Left lung (tissue), 10 donors: Measurements from ENCODE around the gene UTS2R. TPM values are rescaled to one million over a fixed set of nuclear protein-coding genes. Genes with fewer than 3 reads are reported as not detected.
"Not testable (repeated sequence)": the region's sequence is repeated elsewhere in the genome, so short reads cannot be mapped to it uniquely, and the experiment has no call there.

Source experiments
- ATAC-seq: fragments of 200-7000 bp; cut with Tn5 transposase; one replicate; pipeline ENCODE4 v1.9.1; 2020; ENCODE audit warnings: moderate library complexity
- DNase-seq, 4 donors: peaks; one replicate each; pipeline ENCODE4 v3.0.0-alpha.2; 2013 to 2020
- H3K27ac ChIP-seq, 2 donors: fragments of 200-600 bp; sonication (generic) in 1 of 2; one replicate each; pipeline versions ENCODE4 v1.5.0 to v1.8.0; 2020 to 2021
- H3K27me3 ChIP-seq, 2 donors: fragments of 200-600 bp; sonication (generic) in 1 of 2; one replicate each; pipeline versions ENCODE4 v1.5.0 to v1.8.0; 2020 to 2021
- H3K36me3 ChIP-seq, 2 donors: fragments of 200-600 bp; sonication (generic) in 1 of 2; one replicate each; pipeline versions ENCODE4 v1.5.0 to v1.8.0; 2020 to 2021
- H3K4me1 ChIP-seq, 2 donors: fragments of 200-600 bp; one replicate each; pipeline ENCODE4 v1.8.0; 2021
- H3K4me3 ChIP-seq, 2 donors: fragments of 200-600 bp; sonication (generic) in 1 of 2; one replicate each; pipeline versions ENCODE4 v1.5.0 to v1.8.0; 2020 to 2021; ENCODE audit warnings: mild to moderate bottlenecking in 1 of 2
- H3K9me3 ChIP-seq, 2 donors: fragments of 200-600 bp; sonication (generic) in 1 of 2; one replicate each; pipeline versions ENCODE4 v1.5.0 to v1.8.0; 2020 to 2021
- intact Hi-C, 2 donors: fragments of 100-400 bp; cut with DNase I; formaldehyde crosslinking; loops; one replicate each; pipeline versions ENCODE4 v1.11.2 to v1.14.2; 2022
- polyA plus RNA-seq, 6 donors: library from polyadenylated mRNA; unstranded; fragments of 120-200 nt; gene quantifications; one replicate each; pipeline ENCODE4 v1.2.1, GENCODE V29; 2013; ENCODE audit not compliant: insufficient read length in 6 of 6
- total RNA-seq, 2 donors: library from RNA; stranded (reverse); fragmentation: NEBNext Ultra II Directional; extraction: Animal tissue kit (Norgen Biotek cat#: 25700); gene quantifications; one replicate each; pipeline ENCODE4 v1.2.1, GENCODE V29; 2021
- TF ChIP-seq, protein P1 (sequence below), 2 donors: fragments of 200-600 bp; sonication (generic) in 1 of 2; IDR thresholded peaks; one replicate each; pipeline versions ENCODE4 v1.5.0 to v1.8.0; 2021; ENCODE audit warnings: antibody characterized with exemption in 2 of 2
- donor health status: DM: no; HTN: yes; CAD: no.
- donor health status: DM: no; HTN: no; CAD: no.

Gene UTS2R
- total and polyA plus RNA-seq, 8 donors, result 0.11 TPM; not detected in 7

DNA sequence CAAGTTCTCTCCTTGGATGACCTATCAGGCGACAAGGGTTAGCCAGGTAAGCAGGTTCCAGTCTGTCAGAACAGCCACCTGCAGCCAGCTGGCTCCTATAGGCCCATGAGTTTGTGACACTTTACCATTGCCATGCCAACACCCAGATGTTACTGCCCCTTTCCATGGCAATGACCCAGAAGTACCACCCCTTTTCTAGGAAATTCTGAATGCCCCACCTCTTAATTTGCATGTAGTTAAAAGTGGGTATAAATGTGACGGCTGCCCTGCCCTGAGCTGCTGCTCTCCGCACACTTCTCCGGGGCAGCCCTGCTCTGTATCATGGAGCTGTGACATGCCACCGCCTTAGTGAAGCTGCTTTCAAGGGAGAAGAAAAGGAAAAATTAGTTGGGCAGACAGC, 28.0 kb upstream of the UTS2R start:
- H3K4me1 ChIP-seq, result peaks cover 0 to 3% of the 10 kb centered on the region in 2 donors
- H3K9me3 ChIP-seq, result no peaks in the 10 kb centered on the region
- intact Hi-C loops, result no loop called here
- ATAC-seq (no peak), DNase-seq (peak in 1 of 4 donors; percentile 13)
- no peaks in the 10 kb centered on the region for H3K36me3 ChIP-seq
- TF ChIP-seq, protein P1, sequence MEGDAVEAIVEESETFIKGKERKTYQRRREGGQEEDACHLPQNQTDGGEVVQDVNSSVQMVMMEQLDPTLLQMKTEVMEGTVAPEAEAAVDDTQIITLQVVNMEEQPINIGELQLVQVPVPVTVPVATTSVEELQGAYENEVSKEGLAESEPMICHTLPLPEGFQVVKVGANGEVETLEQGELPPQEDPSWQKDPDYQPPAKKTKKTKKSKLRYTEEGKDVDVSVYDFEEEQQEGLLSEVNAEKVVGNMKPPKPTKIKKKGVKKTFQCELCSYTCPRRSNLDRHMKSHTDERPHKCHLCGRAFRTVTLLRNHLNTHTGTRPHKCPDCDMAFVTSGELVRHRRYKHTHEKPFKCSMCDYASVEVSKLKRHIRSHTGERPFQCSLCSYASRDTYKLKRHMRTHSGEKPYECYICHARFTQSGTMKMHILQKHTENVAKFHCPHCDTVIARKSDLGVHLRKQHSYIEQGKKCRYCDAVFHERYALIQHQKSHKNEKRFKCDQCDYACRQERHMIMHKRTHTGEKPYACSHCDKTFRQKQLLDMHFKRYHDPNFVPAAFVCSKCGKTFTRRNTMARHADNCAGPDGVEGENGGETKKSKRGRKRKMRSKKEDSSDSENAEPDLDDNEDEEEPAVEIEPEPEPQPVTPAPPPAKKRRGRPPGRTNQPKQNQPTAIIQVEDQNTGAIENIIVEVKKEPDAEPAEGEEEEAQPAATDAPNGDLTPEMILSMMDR (IDR thresholded peaks at IDR 0.05), result no peak
- no peak overlapping the region for H3K27ac ChIP-seq
- H3K27me3 ChIP-seq, result peaks cover 0 to 9% of the 10 kb centered on the region in 2 donors
- no peak overlapping the region for H3K4me3 ChIP-seq

DNA sequence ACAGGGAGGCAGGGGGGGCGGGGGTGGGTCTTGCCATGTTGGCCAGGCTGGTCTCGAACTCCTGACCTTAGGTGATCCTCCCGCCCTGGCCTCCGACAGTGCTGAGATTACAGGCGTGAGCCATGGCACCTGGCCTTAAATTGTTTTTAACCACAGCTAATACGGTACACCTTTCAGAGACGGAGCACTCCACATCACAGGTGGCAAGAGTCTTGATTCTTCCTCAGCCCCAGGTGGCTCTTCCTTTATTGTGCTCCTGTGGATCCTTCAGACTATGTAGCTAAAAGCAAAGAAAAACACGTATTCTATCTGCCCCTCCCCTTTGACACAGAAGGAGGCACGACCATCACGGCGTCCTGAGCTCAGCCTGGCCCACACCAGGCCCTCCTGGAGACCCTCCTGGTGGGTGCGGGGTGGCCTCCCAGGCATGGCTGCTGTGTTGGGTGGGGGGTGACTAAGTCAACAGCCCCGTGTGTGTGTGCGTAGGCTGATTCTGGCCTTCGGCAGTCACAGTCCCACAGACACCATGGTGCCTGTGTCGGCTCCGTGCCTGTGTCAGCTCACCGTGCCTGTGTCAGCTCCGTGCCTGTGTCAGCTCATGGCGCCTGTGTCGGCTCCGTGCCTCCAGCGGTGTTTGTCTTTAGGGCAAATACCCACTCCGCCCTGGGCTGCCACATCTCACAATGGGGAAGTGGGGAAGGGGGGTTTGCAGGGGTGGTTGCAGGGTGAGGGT, 27.2 kb upstream of the UTS2R start:
- no peaks in the 10 kb centered on the region for H3K4me1 ChIP-seq
- TF ChIP-seq, protein P1 (IDR thresholded peaks at IDR 0.05), result no peak
- ATAC-seq (no peak), DNase-seq (peak in 1 of 4 donors; percentile 47)
- H3K4me3 ChIP-seq, result no peak overlapping the region
- no peaks in the 10 kb centered on the region for H3K9me3 ChIP-seq
- H3K27ac ChIP-seq, result no peak overlapping the region
- no peaks in the 10 kb centered on the region for H3K36me3 ChIP-seq
- peaks cover 0 to 13% of the 10 kb centered on the region in 2 donors for H3K27me3 ChIP-seq
- intact Hi-C loops, result no loop called here

DNA sequence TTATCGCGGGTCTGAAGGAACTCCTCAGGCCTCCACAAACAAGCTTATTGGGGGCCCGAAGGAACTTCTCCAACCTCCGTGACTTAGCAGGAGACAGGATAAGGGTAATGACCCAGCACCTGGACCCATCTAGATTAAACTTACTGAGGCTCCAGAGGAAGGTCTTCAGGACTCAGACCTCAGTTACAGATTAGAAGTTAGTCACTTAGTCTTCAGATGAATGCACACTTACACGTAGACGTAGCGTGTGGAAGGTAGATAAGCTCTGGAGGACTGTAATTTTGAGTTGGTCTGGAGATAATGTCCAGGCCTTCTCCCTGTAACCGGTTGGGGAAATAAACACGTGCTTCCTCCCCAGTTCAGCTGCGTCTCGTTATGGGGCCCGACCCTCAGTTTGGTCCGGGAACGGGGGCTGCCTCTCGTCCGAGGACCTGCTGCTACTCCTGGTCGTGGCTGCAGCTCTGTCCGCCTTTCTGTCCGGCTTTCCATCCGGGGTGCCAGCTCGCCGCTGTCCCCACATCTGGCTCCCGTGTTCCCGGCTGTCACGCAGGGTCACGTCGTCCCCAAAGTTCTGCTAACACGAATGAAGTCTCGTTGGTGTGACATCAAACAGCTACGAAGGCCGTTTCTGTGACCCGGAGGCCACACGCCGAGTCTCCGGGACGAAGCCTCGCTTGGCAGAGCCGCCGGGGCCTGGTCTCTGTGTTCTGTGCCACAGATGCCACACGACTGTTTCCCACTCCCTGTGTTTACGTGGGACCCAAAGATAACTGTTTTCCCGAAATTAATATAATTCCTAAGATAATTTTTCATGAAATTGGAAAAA, 26.2 kb upstream of the UTS2R start:
- DNase-seq, result no peak
- no peak overlapping the region for H3K4me3 ChIP-seq
- TF ChIP-seq, protein P1 (IDR thresholded peaks at IDR 0.05), result no peak

DNA sequence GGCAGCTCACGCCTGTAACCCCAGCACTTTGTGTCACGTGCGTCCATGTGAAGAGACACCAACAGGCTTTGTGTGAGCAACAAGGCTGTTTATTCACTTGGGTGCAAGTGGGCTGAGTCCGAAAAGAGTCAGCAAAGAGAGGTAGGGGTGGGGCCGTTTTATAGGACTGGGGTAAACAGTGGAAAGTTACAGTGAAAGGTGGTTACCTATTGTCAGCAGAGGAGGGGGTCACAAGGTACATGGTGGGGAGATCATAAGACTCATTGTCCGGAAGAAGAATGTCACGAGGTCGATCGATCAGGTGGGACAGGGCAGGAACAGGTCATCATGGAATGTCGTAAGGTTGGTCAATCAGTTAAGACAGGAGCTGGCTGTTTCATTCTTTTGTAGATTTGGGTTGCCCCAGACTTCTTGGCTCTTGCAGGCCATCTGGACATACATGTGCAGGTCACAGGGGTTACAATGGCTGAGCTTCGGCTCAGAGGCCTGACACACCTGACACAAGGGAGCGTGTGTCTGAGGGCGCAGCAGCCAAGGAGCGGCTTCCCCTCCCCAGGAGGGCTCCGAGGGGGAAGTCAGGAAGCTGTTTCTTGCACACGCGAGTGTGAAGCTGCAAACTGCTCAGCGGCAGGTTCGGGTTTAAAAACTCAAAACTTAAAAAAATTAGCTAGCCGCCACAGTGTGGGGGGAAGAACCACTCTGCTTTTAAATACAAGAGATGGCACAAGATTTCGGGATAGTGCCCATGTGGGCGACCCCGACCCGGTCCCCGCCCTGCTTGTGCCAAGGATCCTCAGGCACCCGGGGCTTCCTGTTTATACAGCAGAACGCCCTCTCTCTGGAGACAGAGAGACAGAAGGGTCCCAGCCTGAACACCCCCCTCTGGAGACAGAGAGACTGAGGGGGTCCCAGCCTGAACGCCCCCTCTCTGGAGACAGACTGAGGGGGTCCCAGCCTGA, 24.9 kb upstream of the UTS2R start:
- no peaks in the 10 kb centered on the region for H3K9me3 ChIP-seq
- ATAC-seq (no peak), DNase-seq (no peak)
- no peak overlapping the region for H3K27ac ChIP-seq
- no peak overlapping the region for H3K4me3 ChIP-seq
- no peaks in the 10 kb centered on the region for H3K36me3 ChIP-seq
- TF ChIP-seq, protein P1 (IDR thresholded peaks at IDR 0.05), result no peak
- intact Hi-C loops, result no loop called here
- peaks cover 0 to 20% of the 10 kb centered on the region in 2 donors for H3K27me3 ChIP-seq
- peaks cover 0 to under 1% of the 10 kb centered on the region in 2 donors for H3K4me1 ChIP-seq

More for the DNA sequence above, 26.2 kb upstream of the UTS2R start:
- Histone ChIP-seq H3K9me3 (no peaks in the 10 kb centered on the region), H3K27me3 (peaks cover 0 to 14% of the 10 kb centered on the region in 2 donors), H3K4me1 (no peaks in the 10 kb centered on the region), H3K27ac (no peak overlapping the region), H3K36me3 (no peaks in the 10 kb centered on the region)
- intact Hi-C loops, result no loop called here
- no peak for ATAC-seq

DNA sequence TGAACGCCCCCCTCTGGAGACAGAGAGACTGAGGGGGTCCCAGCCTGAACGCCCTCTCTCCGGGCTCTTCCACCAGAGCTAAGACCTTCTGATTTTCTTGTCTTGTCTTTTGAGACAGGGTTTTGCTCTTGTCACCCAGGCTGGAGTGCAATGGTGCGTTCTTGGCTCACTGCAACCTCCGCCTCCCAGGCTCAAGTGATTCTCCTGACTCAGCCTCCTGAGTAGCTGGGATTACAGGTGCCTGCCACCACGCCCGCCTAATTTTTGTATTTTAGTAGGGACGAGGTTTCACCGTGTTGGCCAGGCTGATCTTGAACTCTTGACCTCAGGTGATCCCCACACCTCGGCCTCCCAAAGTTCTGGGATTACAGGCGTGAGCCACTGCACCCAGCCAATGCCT, 23.6 kb upstream of the UTS2R start:
- H3K4me3 ChIP-seq, H3K9me3 ChIP-seq, DNase-seq, H3K4me1 ChIP-seq, ATAC-seq, H3K27ac ChIP-seq, intact Hi-C loops, H3K36me3 ChIP-seq: not testable (repeated sequence)
- H3K27me3 ChIP-seq, result peaks cover 0 to 20% of the 10 kb centered on the region in 2 donors
